Immature natural killer cell (primary cell): ENCODE results near the gene AIF1L. TPM values are rescaled to one million over a fixed set of nuclear protein-coding genes. Genes with fewer than 3 reads are reported as not detected.
"Not testable (repeated sequence)": the region's sequence is repeated elsewhere in the genome, so short reads cannot be mapped to it uniquely, and the experiment has no call there.

Experiments used
- DNase-seq, 3 donors: peaks; one replicate each; pipeline ENCODE4 v3.0.0; 2022; ENCODE audit warnings: mixed read lengths in 1 of 3
- H3K27ac Mint-ChIP-seq, 6 donors: one replicate each; pipeline ENCODE4 v1.8.0; 2020; ENCODE audit warnings: mixed read lengths in 6 of 6, mild to moderate bottlenecking in 5 of 6, inconsistent platforms in 4 of 6, moderate library complexity in 3 of 6
- H3K27me3 Mint-ChIP-seq, 3 donors: one replicate each; pipeline ENCODE4 v1.8.0; 2020 to 2021; ENCODE audit warnings: low read depth in 3 of 3, mild to moderate bottlenecking in 3 of 3, mixed read lengths in 3 of 3, moderate library complexity in 3 of 3, inconsistent platforms in 1 of 3
- H3K36me3 Mint-ChIP-seq, 3 donors: one replicate each; pipeline ENCODE4 v1.8.0; 2020; ENCODE audit warnings: mixed read lengths in 3 of 3, inconsistent platforms in 2 of 3, mild to moderate bottlenecking in 2 of 3
- H3K4me1 Mint-ChIP-seq, 2 donors: one replicate each; pipeline ENCODE4 v1.8.0; 2020; ENCODE audit warnings: inconsistent platforms in 2 of 2, mild to moderate bottlenecking in 2 of 2, mixed read lengths in 2 of 2, moderate library complexity in 1 of 2
- H3K4me3 Mint-ChIP-seq, 5 donors: one replicate each; pipeline ENCODE4 v1.8.0; 2020; ENCODE audit warnings: mild to moderate bottlenecking in 5 of 5, mixed read lengths in 5 of 5, inconsistent platforms in 3 of 5, moderate library complexity in 3 of 5
- H3K9me3 Mint-ChIP-seq, 6 donors: one replicate each; pipeline ENCODE4 v1.8.0; 2020; ENCODE audit warnings: mild to moderate bottlenecking in 6 of 6, mixed read lengths in 6 of 6, inconsistent platforms in 4 of 6, moderate library complexity in 3 of 6
- polyA plus RNA-seq, 3 donors: library from polyadenylated mRNA; unstranded; fragments of 300-500 nt; fragmentation: Illumina TruSeq; gene quantifications; one replicate each; pipeline ENCODE4 v1.2.3, GENCODE V29; 2021

The AIF1L gene
- polyA plus RNA-seq, 3 donors from 2014 or later = not detected

- DNase-seq = no peak
- Mint-ChIP-seq H3K27ac (no peak overlapping the region), H3K36me3 (peaks cover 35 to 72% (median 45%) of the 10 kb centered on the region in 3 donors), H3K4me1 (no peaks in the 10 kb centered on the region), H3K27me3 (peaks cover 0 to 1% (median 0%) of the 10 kb centered on the region in 3 donors), H3K4me3 (no peak overlapping the region), H3K9me3 (no peaks in the 10 kb centered on the region)
Measured at GRCh38 chr9:131140112-131140511, 43.8 kb downstream of the AIF1L start.

GRCh38 chr9:131140550-131140949 is 44.2 kb downstream of the AIF1L start:
- Mint-ChIP-seq H3K4me1 (no peaks in the 10 kb centered on the region), H3K36me3 (peaks cover 35 to 75% (median 48%) of the 10 kb centered on the region in 3 donors), H3K27ac (no peak overlapping the region), H3K4me3 (no peak overlapping the region), H3K9me3 (no peaks in the 10 kb centered on the region), H3K27me3 (peaks cover 0 to 1% (median 0%) of the 10 kb centered on the region in 3 donors)
- DNase-seq = no peak

- H3K4me1 Mint-ChIP-seq = no peaks in the 10 kb centered on the region
- no peak for DNase-seq
- H3K36me3 Mint-ChIP-seq = peaks cover 31 to 71% (median 52%) of the 10 kb centered on the region in 3 donors
- H3K9me3 Mint-ChIP-seq = no peaks in the 10 kb centered on the region
- H3K4me3 Mint-ChIP-seq = no peak overlapping the region
- peaks cover 0 to 1% (median 0%) of the 10 kb centered on the region in 3 donors for H3K27me3 Mint-ChIP-seq
- no peak overlapping the region for H3K27ac Mint-ChIP-seq
Measured at GRCh38 chr9:131142160-131142559, 45.8 kb downstream of the AIF1L start.

GRCh38 chr9:131144201-131144600 is 47.9 kb downstream of the AIF1L start:
- Mint-ChIP-seq H3K9me3 (no peaks in the 10 kb centered on the region), H3K36me3 (peaks cover 34 to 74% (median 62%) of the 10 kb centered on the region in 3 donors), H3K27ac (peak overlapping the region in 2 of 6 donors; percentile 67 to 76)

GRCh38 chr9:131145245-131145644 is 48.9 kb downstream of the AIF1L start:
- Mint-ChIP-seq H3K36me3 (peaks cover 28 to 74% (median 62%) of the 10 kb centered on the region in 3 donors), H3K4me3 (no peak overlapping the region), H3K27me3 (peaks cover 0 to 1% (median 1%) of the 10 kb centered on the region in 3 donors), H3K27ac (peak overlapping the region in 1 of 6 donors; percentile 29), H3K9me3 (no peaks in the 10 kb centered on the region), H3K4me1 (peaks cover 12 to 13% of the 10 kb centered on the region in 2 donors)
- DNase-seq = no peak

More at GRCh38 chr9:131144201-131144600, 47.9 kb downstream of the AIF1L start:
- no peak overlapping the region for H3K4me3 Mint-ChIP-seq
- no peak for DNase-seq
- peaks cover 0 to 1% (median 0%) of the 10 kb centered on the region in 3 donors for H3K27me3 Mint-ChIP-seq
- peaks cover 3% of the 10 kb centered on the region in 2 donors for H3K4me1 Mint-ChIP-seq

- no peaks in the 10 kb centered on the region for H3K9me3 Mint-ChIP-seq
- peaks cover 20 to 69% (median 55%) of the 10 kb centered on the region in 3 donors for H3K36me3 Mint-ChIP-seq
Measured at GRCh38 chr9:131146186-131146585, 49.9 kb downstream of the AIF1L start.

GRCh38 chr9:131148276-131148675 is 51.9 kb downstream of the AIF1L start:
- Mint-ChIP-seq H3K36me3 (peaks cover 24 to 65% (median 59%) of the 10 kb centered on the region in 3 donors), H3K4me1 (peaks cover 13% of the 10 kb centered on the region in 2 donors), H3K27me3 (peaks cover 0 to 3% (median 1%) of the 10 kb centered on the region in 3 donors), H3K4me3 (no peak overlapping the region), H3K27ac (no peak overlapping the region), H3K9me3 (no peaks in the 10 kb centered on the region)
- DNase-seq = no peak

More at GRCh38 chr9:131146186-131146585, 49.9 kb downstream of the AIF1L start:
- H3K27ac Mint-ChIP-seq = no peak overlapping the region
- peaks cover 0 to 1% (median 1%) of the 10 kb centered on the region in 3 donors for H3K27me3 Mint-ChIP-seq
- no peak overlapping the region for H3K4me3 Mint-ChIP-seq
- DNase-seq = no peak
- H3K4me1 Mint-ChIP-seq = peaks cover 13% of the 10 kb centered on the region in 2 donors

- Mint-ChIP-seq H3K27ac (peak overlapping the region; percentile 10 to 69 (median 38)), H3K36me3 (peaks cover 27 to 65% (median 60%) of the 10 kb centered on the region in 3 donors), H3K9me3 (no peaks in the 10 kb centered on the region), H3K4me1 (peaks cover 13% of the 10 kb centered on the region in 2 donors), H3K4me3 (no peak overlapping the region), H3K27me3 (peaks cover 0 to 5% (median 1%) of the 10 kb centered on the region in 3 donors)
- DNase-seq = no peak
Measured at GRCh38 chr9:131148966-131149687, 52.8 kb downstream of the AIF1L start.

- Mint-ChIP-seq H3K9me3 (no peaks in the 10 kb centered on the region), H3K27ac (peak overlapping the region; percentile 10 to 69 (median 38)), H3K4me1 (peaks cover 13 to 16% of the 10 kb centered on the region in 2 donors), H3K36me3 (peaks cover 29 to 65% (median 61%) of the 10 kb centered on the region in 3 donors), H3K27me3 (peaks cover 0 to 6% (median 0%) of the 10 kb centered on the region in 3 donors), H3K4me3 (no peak overlapping the region)
- no peak for DNase-seq
Measured at GRCh38 chr9:131149688-131150053, 53.3 kb downstream of the AIF1L start.

GRCh38 chr9:131153595-131153994 is 57.3 kb downstream of the AIF1L start:
- H3K27ac Mint-ChIP-seq = no peak overlapping the region
- H3K9me3 Mint-ChIP-seq = no peaks in the 10 kb centered on the region
- H3K36me3 Mint-ChIP-seq = peaks cover 22 to 56% (median 41%) of the 10 kb centered on the region in 3 donors
- no peak overlapping the region for H3K4me3 Mint-ChIP-seq
- H3K27me3 Mint-ChIP-seq = peaks cover 0 to 6% (median 0%) of the 10 kb centered on the region in 3 donors
- peaks cover 13 to 26% of the 10 kb centered on the region in 2 donors for H3K4me1 Mint-ChIP-seq
- no peak for DNase-seq

- not testable (repeated sequence) for DNase-seq, H3K4me3 Mint-ChIP-seq, H3K27me3 Mint-ChIP-seq, H3K27ac Mint-ChIP-seq, H3K9me3 Mint-ChIP-seq
- peaks cover 21 to 57% (median 26%) of the 10 kb centered on the region in 3 donors for H3K36me3 Mint-ChIP-seq
- H3K4me1 Mint-ChIP-seq = peaks cover 0 to 13% of the 10 kb centered on the region in 2 donors
Measured at GRCh38 chr9:131158673-131159072, 62.3 kb downstream of the AIF1L start.

- H3K36me3 Mint-ChIP-seq = peaks cover 17 to 51% (median 20%) of the 10 kb centered on the region in 3 donors
Measured at GRCh38 chr9:131160416-131161112, 64.2 kb downstream of the AIF1L start.

GRCh38 chr9:131161585-131161984 is 65.3 kb downstream of the AIF1L start:
- no peak for DNase-seq
- no peak overlapping the region for H3K27ac Mint-ChIP-seq
- H3K9me3 Mint-ChIP-seq = no peaks in the 10 kb centered on the region
- no peak overlapping the region for H3K4me3 Mint-ChIP-seq
- peaks cover 0 to 1% (median 0%) of the 10 kb centered on the region in 3 donors for H3K27me3 Mint-ChIP-seq
- H3K36me3 Mint-ChIP-seq = peaks cover 20 to 55% (median 24%) of the 10 kb centered on the region in 3 donors
- H3K4me1 Mint-ChIP-seq = no peaks in the 10 kb centered on the region

More at GRCh38 chr9:131160416-131161112, 64.2 kb downstream of the AIF1L start:
- peaks cover 0 to 1% (median 0%) of the 10 kb centered on the region in 3 donors for H3K27me3 Mint-ChIP-seq
- H3K9me3 Mint-ChIP-seq = no peaks in the 10 kb centered on the region
- H3K4me3 Mint-ChIP-seq = no peak overlapping the region
- no peak overlapping the region for H3K27ac Mint-ChIP-seq
- peaks cover 0 to 2% of the 10 kb centered on the region in 2 donors for H3K4me1 Mint-ChIP-seq
- no peak for DNase-seq

GRCh38 chr9:131162886-131163285 is 66.6 kb downstream of the AIF1L start:
- no peak overlapping the region for H3K4me3 Mint-ChIP-seq
- no peaks in the 10 kb centered on the region for H3K9me3 Mint-ChIP-seq
- peaks cover 28 to 57% (median 28%) of the 10 kb centered on the region in 3 donors for H3K36me3 Mint-ChIP-seq
- DNase-seq = no peak
- H3K27ac Mint-ChIP-seq = no peak overlapping the region
- H3K27me3 Mint-ChIP-seq = peaks cover 0 to 1% (median 0%) of the 10 kb centered on the region in 3 donors
- no peaks in the 10 kb centered on the region for H3K4me1 Mint-ChIP-seq
